ENCODE results near the gene USP48.

DNA sequence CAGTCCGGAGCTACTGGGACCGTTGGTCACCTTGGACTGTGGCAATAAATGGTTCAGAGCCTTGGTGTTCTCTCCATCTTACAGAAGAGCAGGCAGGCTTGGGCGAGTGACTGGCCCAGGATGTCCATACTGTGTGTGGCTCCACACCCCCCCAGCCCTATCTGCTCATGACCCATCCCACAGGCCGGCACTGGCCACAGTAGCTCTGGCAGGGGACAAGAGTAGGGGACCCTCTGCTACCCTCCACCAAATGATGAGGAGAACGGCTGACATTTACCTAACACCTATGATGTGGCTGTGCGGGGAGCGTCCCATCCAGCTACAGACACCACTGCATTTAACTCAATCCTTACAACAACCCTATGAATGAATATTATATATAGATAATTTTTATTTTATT, 42.4 kb upstream of the USP48 start:
- TF ChIP-seq, protein P1, sequence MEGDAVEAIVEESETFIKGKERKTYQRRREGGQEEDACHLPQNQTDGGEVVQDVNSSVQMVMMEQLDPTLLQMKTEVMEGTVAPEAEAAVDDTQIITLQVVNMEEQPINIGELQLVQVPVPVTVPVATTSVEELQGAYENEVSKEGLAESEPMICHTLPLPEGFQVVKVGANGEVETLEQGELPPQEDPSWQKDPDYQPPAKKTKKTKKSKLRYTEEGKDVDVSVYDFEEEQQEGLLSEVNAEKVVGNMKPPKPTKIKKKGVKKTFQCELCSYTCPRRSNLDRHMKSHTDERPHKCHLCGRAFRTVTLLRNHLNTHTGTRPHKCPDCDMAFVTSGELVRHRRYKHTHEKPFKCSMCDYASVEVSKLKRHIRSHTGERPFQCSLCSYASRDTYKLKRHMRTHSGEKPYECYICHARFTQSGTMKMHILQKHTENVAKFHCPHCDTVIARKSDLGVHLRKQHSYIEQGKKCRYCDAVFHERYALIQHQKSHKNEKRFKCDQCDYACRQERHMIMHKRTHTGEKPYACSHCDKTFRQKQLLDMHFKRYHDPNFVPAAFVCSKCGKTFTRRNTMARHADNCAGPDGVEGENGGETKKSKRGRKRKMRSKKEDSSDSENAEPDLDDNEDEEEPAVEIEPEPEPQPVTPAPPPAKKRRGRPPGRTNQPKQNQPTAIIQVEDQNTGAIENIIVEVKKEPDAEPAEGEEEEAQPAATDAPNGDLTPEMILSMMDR (IDR thresholded peaks at IDR 0.05), result no peak
- TF ChIP-seq POLR2A (IDR thresholded peaks at IDR 0.05) (no peak), POLR2AphosphoS5 (IDR thresholded peaks at IDR 0.05) (no peak)

Measured in breast epithelium (tissue), 3 donors.